Lung microvascular endothelial cell (primary cell): Measurements from ENCODE around the gene TMEM203. TPM values are rescaled to one million over a fixed set of nuclear protein-coding genes. Genes with fewer than 3 reads are reported as not detected.

Experiments
- DNase-seq, 2 donors: peaks; one replicate each; pipeline versions ENCODE4 v3.0.0 to v3.0.0-alpha.2; 2010; ENCODE audit warnings: low read depth in 2 of 2
- total RNA-seq: library from RNA; depleted of rRNA; stranded (reverse); fragments of >200 nt; gene quantifications from 2 replicates; pipeline ENCODE4 v1.2.1, GENCODE V29; 2014

TMEM203 gene
- total RNA-seq, 1 donor from 2014 or later = 26.0 TPM

- no peak for DNase-seq
Observed at GRCh38 chr9:137198051-137198901, 7.2 kb downstream of the TMEM203 start.

- no peak for DNase-seq
Observed at GRCh38 chr9:137195525-137196220, 9.8 kb downstream of the TMEM203 start.

- DNase-seq = no peak
Observed at GRCh38 chr9:137194909-137195308, 10.5 kb downstream of the TMEM203 start.

GRCh38 chr9:137194388-137194787 is 11.1 kb downstream of the TMEM203 start:
- no peak for DNase-seq

- DNase-seq = no peak
Observed at GRCh38 chr9:137193771-137194170, 11.7 kb downstream of the TMEM203 start.

GRCh38 chr9:137192859-137193258 is 12.6 kb downstream of the TMEM203 start:
- DNase-seq = no peak

GRCh38 chr9:137192448-137192780 is 13.0 kb downstream of the TMEM203 start:
- DNase-seq = no peak

- no peak for DNase-seq
Observed at GRCh38 chr9:137191691-137192447, 13.6 kb downstream of the TMEM203 start.

GRCh38 chr9:137191245-137191644 is 14.2 kb downstream of the TMEM203 start:
- no peak for DNase-seq

- DNase-seq = no peak
Observed at GRCh38 chr9:137190315-137190856, 15.1 kb downstream of the TMEM203 start.

- no peak for DNase-seq
Observed at GRCh38 chr9:137189297-137190295, 15.9 kb downstream of the TMEM203 start.

- peak; percentile 96 to 97 for DNase-seq
Observed at GRCh38 chr9:137188490-137189296, 16.8 kb downstream of the TMEM203 start, which contains the start of the genes ANAPC2 and SSNA1. TSS of gene ANAPC2 (minus strand) at chr9:137188560. CDS start at chr9:137188532, 28 bp downstream. TSS of gene SSNA1 (plus strand) at chr9:137188676. CDS start at chr9:137188727, 51 bp downstream.

- DNase-seq = no peak
Observed at GRCh38 chr9:137188086-137188489, 17.4 kb downstream of the TMEM203 start.

- no peak for DNase-seq
Observed at GRCh38 chr9:137187386-137187785, 18.1 kb downstream of the TMEM203 start.

- DNase-seq = no peak
Observed at GRCh38 chr9:137186385-137186784, 19.1 kb downstream of the TMEM203 start.

GRCh38 chr9:137185921-137186320 is 19.5 kb downstream of the TMEM203 start:
- DNase-seq = no peak

- no peak for DNase-seq
Observed at GRCh38 chr9:137184881-137185660, 20.4 kb downstream of the TMEM203 start.

GRCh38 chr9:137183980-137184595 is 21.4 kb downstream of the TMEM203 start:
- no peak for DNase-seq
